ENCODE data around the gene FAM177A1.

The FAM177A1 gene

DNA sequence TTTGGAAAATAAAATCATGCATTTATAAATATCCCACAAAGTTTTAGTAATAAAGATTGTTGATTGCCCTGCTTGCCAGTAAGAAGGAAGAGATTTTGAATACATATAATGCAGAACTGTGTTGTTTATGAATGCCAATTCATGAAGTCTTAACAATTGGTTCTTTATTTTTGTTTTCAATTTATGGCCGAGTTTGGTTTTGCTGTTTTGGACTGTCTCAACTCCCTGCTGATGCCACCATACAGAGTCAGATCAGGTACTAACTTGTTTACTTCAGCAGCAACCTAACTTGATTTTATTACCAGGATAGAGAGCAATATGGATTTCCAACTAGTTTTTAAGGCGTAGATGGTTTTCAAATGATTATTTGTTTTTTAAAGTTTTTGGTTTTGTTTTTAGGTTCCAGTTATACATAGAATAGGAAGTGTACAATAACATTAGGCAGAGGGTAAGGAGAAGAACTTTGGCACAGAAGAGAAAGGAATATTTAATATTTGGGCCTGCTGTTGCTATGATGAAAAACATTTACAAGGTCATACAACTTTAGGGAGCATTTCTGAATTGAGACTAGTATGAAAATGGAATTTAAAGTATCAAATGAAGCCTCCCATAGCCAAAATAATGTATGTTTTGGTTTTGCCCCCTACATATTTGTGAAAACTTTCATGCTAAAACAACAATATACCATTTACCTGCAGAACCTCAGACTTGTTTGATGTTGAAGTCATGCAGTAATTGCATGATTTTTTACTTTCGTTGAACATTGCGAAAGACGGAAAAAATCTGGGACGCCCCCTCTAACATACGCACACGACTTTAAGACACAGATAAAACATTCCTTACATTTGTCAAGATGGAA is 904 bp upstream of the FAM177A1 start:
- H3K27ac ChIP-seq, result peak overlapping the region; percentile 98
- ChIA-PET CTCF (no interaction called here), POLR2A (ENCODE audit: low non-redundant PET) (interaction anchor here (1.0 to 1.3 kb wide), 2 partner anchors 62 to 77 kb away, joined by 3 to 4 read pairs; partner anchors contain the start of genes PPP2R3C and SRP54)
- peak; percentile 14 for DNase-seq (ENCODE audit: low spot score)
- TF ChIP-seq, protein P1, sequence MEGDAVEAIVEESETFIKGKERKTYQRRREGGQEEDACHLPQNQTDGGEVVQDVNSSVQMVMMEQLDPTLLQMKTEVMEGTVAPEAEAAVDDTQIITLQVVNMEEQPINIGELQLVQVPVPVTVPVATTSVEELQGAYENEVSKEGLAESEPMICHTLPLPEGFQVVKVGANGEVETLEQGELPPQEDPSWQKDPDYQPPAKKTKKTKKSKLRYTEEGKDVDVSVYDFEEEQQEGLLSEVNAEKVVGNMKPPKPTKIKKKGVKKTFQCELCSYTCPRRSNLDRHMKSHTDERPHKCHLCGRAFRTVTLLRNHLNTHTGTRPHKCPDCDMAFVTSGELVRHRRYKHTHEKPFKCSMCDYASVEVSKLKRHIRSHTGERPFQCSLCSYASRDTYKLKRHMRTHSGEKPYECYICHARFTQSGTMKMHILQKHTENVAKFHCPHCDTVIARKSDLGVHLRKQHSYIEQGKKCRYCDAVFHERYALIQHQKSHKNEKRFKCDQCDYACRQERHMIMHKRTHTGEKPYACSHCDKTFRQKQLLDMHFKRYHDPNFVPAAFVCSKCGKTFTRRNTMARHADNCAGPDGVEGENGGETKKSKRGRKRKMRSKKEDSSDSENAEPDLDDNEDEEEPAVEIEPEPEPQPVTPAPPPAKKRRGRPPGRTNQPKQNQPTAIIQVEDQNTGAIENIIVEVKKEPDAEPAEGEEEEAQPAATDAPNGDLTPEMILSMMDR (conservative IDR thresholded peaks at IDR 0.05; ENCODE audit: low read depth), result no peak

DNA sequence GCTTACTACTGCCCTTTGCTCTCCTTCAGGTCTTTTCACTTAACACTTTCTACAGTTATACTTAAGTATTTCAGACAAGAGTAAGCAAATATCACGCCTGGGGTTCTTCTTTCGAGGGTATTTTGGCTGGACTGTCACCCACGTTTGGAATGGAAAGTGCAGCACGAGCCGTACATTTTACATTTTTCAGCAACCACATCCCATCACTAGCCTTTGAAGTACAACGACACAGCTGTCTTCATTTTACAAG is 349 bp upstream of the FAM177A1 start:
- peak overlapping the region; percentile 98 for H3K27ac ChIP-seq
- DNase-seq (ENCODE audit: low spot score), result no peak
- TF ChIP-seq, protein P1 (conservative IDR thresholded peaks at IDR 0.05; ENCODE audit: low read depth), result no peak
- ChIA-PET POLR2A (ENCODE audit: low non-redundant PET) (interaction anchor here (1.0 to 1.8 kb wide), 3 partner anchors 63 to 78 kb away, joined by 3 to 4 read pairs (median 4); partner anchors contain the start of genes PPP2R3C and SRP54), CTCF (no interaction called here)

DNA sequence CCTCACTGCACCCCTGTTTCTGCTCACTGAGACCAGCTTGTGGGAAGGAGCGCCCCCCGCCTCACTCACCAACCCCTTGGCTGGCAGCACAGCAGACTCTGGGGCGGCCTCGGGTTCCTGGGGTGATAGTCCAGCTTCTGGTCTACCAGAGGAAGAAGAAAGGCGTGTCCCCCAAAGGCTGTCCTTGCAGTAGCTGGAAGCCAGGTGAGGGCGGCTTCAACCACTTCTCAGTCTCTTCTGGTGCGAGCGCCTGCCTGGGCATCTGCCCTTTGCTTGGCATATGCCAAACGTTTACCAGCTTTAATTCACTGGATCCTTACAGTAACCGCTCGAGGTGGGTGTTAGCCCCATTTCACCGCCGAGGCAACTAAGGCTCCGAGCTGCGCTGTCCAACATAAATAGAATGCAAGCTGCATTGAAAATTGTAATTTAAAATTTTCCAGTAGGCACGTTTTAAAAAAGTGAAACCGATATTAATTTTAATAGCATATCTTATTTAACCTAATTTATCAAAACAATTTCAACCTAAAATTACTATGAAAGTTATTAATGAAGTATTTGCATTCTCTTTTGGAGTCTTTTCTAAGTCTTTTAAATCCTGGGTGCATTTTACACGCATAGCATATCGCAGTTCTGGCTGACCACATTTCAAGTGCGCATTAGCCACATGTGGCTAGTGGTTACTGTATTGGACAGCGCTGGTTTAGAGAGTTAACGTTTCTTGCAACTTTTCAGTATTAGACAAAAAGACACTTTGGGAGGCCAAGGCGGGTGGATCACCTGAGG is 872 bp downstream of the FAM177A1 start:
- H3K27ac ChIP-seq, result peak overlapping the region; percentile 98
- peak; percentile 52 for DNase-seq (ENCODE audit: low spot score)
- ChIA-PET POLR2A (ENCODE audit: low non-redundant PET) (interaction anchor here (0.7 to 1.8 kb wide), 3 partner anchors 64 to 77 kb away, joined by 3 to 4 read pairs (median 3); partner anchors contain the start of genes PPP2R3C and SRP54), CTCF (interaction anchor here (0.6 kb wide), 1 partner anchor 24 kb away, joined by 4 read pairs; no protein-coding TSS in a partner anchor)
- TF ChIP-seq, protein P1 (conservative IDR thresholded peaks at IDR 0.05; ENCODE audit: low read depth), result no peak

DNA sequence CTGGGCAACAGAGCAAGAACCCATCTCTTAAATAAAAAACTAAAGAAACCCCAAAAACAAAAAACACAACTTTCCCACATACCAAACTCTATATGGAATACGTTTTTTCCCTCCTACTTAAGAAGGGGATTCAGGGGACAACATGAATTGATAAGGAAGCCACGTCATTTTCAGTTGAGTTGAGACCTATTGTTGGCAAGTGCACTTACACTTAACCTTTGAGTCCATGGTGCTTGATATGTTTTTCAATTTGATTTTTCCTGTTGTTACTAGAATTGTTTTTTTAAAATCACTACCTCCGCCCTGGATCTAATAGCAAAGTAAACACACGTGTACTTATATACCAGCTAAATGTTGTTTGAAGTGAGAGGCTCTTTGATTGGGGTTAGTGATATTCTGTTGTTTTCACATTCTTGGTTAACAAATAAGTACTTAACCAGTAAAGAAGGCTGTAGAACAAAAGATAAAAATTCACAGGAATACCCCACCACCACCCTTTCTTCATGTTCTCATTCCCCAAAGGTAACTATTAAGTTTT is 2.0 kb downstream of the FAM177A1 start:
- TF ChIP-seq, protein P1 (conservative IDR thresholded peaks at IDR 0.05; ENCODE audit: low read depth), result no peak
- ChIA-PET CTCF (interaction anchor here (0.6 kb wide), 1 partner anchor 23 kb away, joined by 4 read pairs; no protein-coding TSS in a partner anchor), POLR2A (ENCODE audit: low non-redundant PET) (no interaction called here)
- no peak overlapping the region for H3K27ac ChIP-seq
- no peak for DNase-seq (ENCODE audit: low spot score)

DNA sequence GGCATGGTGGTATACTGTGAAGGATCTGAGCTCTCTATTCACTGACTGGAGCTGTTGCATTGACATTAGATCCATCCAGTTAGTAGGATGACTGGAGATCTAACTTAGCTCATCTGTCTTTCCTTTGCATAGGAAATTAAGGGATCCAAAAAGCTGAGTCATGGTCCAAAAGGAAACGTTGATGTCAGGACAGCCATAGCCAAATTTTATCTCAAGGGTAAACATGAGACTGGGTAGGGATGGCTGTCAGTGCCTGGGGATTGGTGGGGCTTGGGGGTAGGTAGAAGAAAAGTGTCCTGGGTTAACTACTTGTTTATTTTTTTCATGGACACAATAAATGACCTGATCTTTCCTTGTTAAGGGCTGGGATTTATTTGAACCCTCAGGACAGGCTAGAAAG is 4.6 kb downstream of the FAM177A1 start:
- TF ChIP-seq, protein P1 (conservative IDR thresholded peaks at IDR 0.05; ENCODE audit: low read depth), result no peak
- POLR2A ChIA-PET (ENCODE audit: low non-redundant PET), result no interaction called here
- DNase-seq (ENCODE audit: low spot score), result no peak
- H3K27ac ChIP-seq, result peak overlapping the region; percentile 55; the same call in 1 of the 2 replicates
- CTCF ChIA-PET, result interaction anchor here (0.7 kb wide), 1 partner anchor 349 kb away, joined by 3 read pairs; no protein-coding TSS in a partner anchor

DNA sequence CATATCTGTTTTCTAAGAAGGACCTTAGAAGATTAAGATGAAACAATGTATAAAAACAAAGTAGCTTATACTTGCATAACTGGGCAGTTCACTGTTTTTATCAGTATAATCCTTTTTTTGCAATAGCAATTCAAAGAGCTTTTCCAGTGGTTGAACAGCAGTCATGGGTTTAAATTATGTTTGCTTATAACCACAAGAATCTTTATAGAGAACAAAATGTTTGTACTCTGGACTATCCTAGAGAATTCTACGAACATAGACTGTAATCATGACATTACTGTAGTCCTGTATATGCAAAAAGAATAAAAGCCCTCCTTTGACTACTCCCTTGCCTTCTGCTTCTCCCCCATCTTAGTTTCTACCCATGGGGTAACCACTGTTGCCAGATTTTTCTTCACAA is 5.7 kb downstream of the FAM177A1 start:
- no peak overlapping the region for H3K27ac ChIP-seq
- CTCF ChIA-PET, result no interaction called here
- POLR2A ChIA-PET (ENCODE audit: low non-redundant PET), result no interaction called here
- no peak for DNase-seq (ENCODE audit: low spot score)
- TF ChIP-seq, protein P1 (conservative IDR thresholded peaks at IDR 0.05; ENCODE audit: low read depth), result no peak
